GM23338 (cell line): Measurements from ENCODE around the gene PFKM.

Experiments
- CREB1 ChIP-seq: fragments of 250-450 bp; sonication (Bioruptor Pico); IDR thresholded peaks from 2 replicates; pipeline ENCODE4 v1.5.0; 2020; ENCODE audit warnings: low read depth, mild to moderate bottlenecking, moderate library complexity
- EZH2 ChIP-seq: fragments of 200-600 bp; sonication (generic); IDR thresholded peaks from one replicate; pipeline ENCODE4 v1.8.0; 2017; ENCODE audit warnings: antibody characterized with exemption, mild to moderate bottlenecking, low read depth; ENCODE audit not compliant: unreplicated experiment
- EZH2phosphoT487 ChIP-seq: fragments of 200-600 bp; sonication (generic); IDR thresholded peaks from one replicate; pipeline ENCODE4 v1.8.1; 2018; ENCODE audit warnings: antibody characterized with exemption; ENCODE audit not compliant: unreplicated experiment
- JUNB ChIP-seq: IDR thresholded peaks from one replicate; pipeline ENCODE4 v1.6.1; 2016; ENCODE audit warnings: antibody characterized with exemption; ENCODE audit not compliant: unreplicated experiment
- NANOG ChIP-seq: IDR thresholded peaks from 2 replicates; pipeline ENCODE4 v1.6.1; 2016; ENCODE audit warnings: antibody characterized with exemption, borderline replicate concordance
- POLR2AphosphoS5 ChIP-seq: IDR thresholded peaks from 2 replicates; pipeline ENCODE4 v1.6.1; 2016; ENCODE audit warnings: antibody characterized with exemption, low read depth
- REST ChIP-seq: IDR thresholded peaks from one replicate; pipeline ENCODE4 v1.6.1; 2018; ENCODE audit warnings: antibody characterized with exemption; ENCODE audit not compliant: unreplicated experiment
- ZNF114 ChIP-seq: fragments of 250-450 bp; sonication (Bioruptor Pico); IDR thresholded peaks from 2 replicates; pipeline ENCODE4 v1.5.0; 2020; ENCODE audit warnings: mild to moderate bottlenecking, moderate library complexity
- ZNF331 ChIP-seq: fragments of 250-450 bp; sonication (Bioruptor Pico); IDR thresholded peaks from 2 replicates; pipeline ENCODE4 v1.5.0; 2020; ENCODE audit warnings: low read depth, mild to moderate bottlenecking, moderate library complexity
- TF ChIP-seq, protein P1 (sequence below), 2 experiments: fragments of 200-600 bp in 1 of 2; sonication (generic) in 1 of 2; conservative IDR thresholded peaks; 2 replicates each; pipeline versions ENCODE4 v1.5.1 to v1.6.1; 2016 to 2017; ENCODE audit warnings: antibody characterized with exemption in 2 of 2, low read depth in 2 of 2, mild to moderate bottlenecking in 2 of 2, moderate library complexity in 1 of 2
- TF ChIP-seq, protein P2 (sequence below): IDR thresholded peaks from 2 replicates; pipeline ENCODE4 v1.6.1; 2016; ENCODE audit warnings: antibody characterized with exemption

- TF ChIP-seq, protein P1, sequence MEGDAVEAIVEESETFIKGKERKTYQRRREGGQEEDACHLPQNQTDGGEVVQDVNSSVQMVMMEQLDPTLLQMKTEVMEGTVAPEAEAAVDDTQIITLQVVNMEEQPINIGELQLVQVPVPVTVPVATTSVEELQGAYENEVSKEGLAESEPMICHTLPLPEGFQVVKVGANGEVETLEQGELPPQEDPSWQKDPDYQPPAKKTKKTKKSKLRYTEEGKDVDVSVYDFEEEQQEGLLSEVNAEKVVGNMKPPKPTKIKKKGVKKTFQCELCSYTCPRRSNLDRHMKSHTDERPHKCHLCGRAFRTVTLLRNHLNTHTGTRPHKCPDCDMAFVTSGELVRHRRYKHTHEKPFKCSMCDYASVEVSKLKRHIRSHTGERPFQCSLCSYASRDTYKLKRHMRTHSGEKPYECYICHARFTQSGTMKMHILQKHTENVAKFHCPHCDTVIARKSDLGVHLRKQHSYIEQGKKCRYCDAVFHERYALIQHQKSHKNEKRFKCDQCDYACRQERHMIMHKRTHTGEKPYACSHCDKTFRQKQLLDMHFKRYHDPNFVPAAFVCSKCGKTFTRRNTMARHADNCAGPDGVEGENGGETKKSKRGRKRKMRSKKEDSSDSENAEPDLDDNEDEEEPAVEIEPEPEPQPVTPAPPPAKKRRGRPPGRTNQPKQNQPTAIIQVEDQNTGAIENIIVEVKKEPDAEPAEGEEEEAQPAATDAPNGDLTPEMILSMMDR (conservative IDR thresholded peaks at IDR 0.05; ENCODE audit: low read depth in 2 of 2), result no peak
- TF ChIP-seq EZH2 (no peak), ZNF114 (no peak), EZH2phosphoT487 (no peak), JUNB (no peak), POLR2AphosphoS5 (no peak), ZNF331 (CRISPR knock-in tag) (no peak), REST (no peak), CREB1 (CRISPR knock-in tag) (no peak), NANOG (no peak)
- TF ChIP-seq, protein P2, sequence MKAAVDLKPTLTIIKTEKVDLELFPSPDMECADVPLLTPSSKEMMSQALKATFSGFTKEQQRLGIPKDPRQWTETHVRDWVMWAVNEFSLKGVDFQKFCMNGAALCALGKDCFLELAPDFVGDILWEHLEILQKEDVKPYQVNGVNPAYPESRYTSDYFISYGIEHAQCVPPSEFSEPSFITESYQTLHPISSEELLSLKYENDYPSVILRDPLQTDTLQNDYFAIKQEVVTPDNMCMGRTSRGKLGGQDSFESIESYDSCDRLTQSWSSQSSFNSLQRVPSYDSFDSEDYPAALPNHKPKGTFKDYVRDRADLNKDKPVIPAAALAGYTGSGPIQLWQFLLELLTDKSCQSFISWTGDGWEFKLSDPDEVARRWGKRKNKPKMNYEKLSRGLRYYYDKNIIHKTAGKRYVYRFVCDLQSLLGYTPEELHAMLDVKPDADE, result no peak
These were observed 13.7 kb downstream of the PFKM start for GRCh38 chr12:48132826-48133225.
